ENCODE data around the gene PNRC2. TPM values are rescaled to one million over a fixed set of nuclear protein-coding genes. Genes with fewer than 3 reads are reported as not detected.
A peak's percentile ranks its signal among the peaks of the same experiment; 100 is the strongest.

PNRC2 gene
- total and polyA plus RNA-seq, 2 of the 13 experiments (the other 11 are each of a cell fraction or from before 2014, with no cell fraction given), result 74.9 to 97.5 TPM

- TF ChIP-seq ZNF3 (CRISPR knock-in tag; IDR thresholded peaks at IDR 0.05) (no peak), ZKSCAN8 (CRISPR knock-in tag; IDR thresholded peaks at IDR 0.05; ENCODE audit: borderline replicate concordance) (no peak), GATAD2A (CRISPR knock-in tag; IDR thresholded peaks at IDR 0.05) (peak; percentile 80), PCBP1 (IDR thresholded peaks at IDR 0.05; ENCODE audit: borderline replicate concordance, low read depth, low read length) (no peak), PAF1 (CRISPR knock-in tag; IDR thresholded peaks at IDR 0.05) (no peak), MEIS2 (CRISPR knock-in tag; IDR thresholded peaks at IDR 0.05) (no peak), ZNF232 (CRISPR knock-in tag; IDR thresholded peaks at IDR 0.05; ENCODE audit: borderline replicate concordance) (no peak), KMT2A (CRISPR knock-in tag; IDR thresholded peaks at IDR 0.05) (no peak), HOXA7 (CRISPR knock-in tag; IDR thresholded peaks at IDR 0.05) (no peak), ZNF7 (CRISPR knock-in tag; IDR thresholded peaks at IDR 0.05) (peak; percentile 95), PITX1 (CRISPR knock-in tag; IDR thresholded peaks at IDR 0.05) (peak; percentile 37; the same call in 1 of the 2 replicates), ZNF737 (CRISPR knock-in tag; IDR thresholded peaks at IDR 0.05; ENCODE audit: borderline replicate concordance) (no peak), PRMT3 (CRISPR knock-in tag; IDR thresholded peaks at IDR 0.05; ENCODE audit: borderline replicate concordance, low read depth) (no peak), NCOA1 (CRISPR knock-in tag; IDR thresholded peaks at IDR 0.05) (0 out of 2 replicates have a peak, but pooled peaks have one; percentile 30)
- TF ChIP-seq, protein P1, sequence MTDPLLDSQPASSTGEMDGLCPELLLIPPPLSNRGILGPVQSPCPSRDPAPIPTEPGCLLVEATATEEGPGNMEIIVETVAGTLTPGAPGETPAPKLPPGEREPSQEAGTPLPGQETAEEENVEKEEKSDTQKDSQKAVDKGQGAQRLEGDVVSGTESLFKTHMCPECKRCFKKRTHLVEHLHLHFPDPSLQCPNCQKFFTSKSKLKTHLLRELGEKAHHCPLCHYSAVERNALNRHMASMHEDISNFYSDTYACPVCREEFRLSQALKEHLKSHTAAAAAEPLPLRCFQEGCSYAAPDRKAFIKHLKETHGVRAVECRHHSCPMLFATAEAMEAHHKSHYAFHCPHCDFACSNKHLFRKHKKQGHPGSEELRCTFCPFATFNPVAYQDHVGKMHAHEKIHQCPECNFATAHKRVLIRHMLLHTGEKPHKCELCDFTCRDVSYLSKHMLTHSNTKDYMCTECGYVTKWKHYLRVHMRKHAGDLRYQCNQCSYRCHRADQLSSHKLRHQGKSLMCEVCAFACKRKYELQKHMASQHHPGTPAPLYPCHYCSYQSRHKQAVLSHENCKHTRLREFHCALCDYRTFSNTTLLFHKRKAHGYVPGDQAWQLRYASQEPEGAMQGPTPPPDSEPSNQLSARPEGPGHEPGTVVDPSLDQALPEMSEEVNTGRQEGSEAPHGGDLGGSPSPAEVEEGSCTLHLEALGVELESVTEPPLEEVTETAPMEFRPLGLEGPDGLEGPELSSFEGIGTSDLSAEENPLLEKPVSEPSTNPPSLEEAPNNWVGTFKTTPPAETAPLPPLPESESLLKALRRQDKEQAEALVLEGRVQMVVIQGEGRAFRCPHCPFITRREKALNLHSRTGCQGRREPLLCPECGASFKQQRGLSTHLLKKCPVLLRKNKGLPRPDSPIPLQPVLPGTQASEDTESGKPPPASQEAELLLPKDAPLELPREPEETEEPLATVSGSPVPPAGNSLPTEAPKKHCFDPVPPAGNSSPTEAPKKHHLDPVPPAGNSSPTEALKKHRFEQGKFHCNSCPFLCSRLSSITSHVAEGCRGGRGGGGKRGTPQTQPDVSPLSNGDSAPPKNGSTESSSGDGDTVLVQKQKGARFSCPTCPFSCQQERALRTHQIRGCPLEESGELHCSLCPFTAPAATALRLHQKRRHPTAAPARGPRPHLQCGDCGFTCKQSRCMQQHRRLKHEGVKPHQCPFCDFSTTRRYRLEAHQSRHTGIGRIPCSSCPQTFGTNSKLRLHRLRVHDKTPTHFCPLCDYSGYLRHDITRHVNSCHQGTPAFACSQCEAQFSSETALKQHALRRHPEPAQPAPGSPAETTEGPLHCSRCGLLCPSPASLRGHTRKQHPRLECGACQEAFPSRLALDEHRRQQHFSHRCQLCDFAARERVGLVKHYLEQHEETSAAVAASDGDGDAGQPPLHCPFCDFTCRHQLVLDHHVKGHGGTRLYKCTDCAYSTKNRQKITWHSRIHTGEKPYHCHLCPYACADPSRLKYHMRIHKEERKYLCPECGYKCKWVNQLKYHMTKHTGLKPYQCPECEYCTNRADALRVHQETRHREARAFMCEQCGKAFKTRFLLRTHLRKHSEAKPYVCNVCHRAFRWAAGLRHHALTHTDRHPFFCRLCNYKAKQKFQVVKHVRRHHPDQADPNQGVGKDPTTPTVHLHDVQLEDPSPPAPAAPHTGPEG (CRISPR knock-in tag; IDR thresholded peaks at IDR 0.05), result no peak
- TF ChIP-seq, protein P2, sequence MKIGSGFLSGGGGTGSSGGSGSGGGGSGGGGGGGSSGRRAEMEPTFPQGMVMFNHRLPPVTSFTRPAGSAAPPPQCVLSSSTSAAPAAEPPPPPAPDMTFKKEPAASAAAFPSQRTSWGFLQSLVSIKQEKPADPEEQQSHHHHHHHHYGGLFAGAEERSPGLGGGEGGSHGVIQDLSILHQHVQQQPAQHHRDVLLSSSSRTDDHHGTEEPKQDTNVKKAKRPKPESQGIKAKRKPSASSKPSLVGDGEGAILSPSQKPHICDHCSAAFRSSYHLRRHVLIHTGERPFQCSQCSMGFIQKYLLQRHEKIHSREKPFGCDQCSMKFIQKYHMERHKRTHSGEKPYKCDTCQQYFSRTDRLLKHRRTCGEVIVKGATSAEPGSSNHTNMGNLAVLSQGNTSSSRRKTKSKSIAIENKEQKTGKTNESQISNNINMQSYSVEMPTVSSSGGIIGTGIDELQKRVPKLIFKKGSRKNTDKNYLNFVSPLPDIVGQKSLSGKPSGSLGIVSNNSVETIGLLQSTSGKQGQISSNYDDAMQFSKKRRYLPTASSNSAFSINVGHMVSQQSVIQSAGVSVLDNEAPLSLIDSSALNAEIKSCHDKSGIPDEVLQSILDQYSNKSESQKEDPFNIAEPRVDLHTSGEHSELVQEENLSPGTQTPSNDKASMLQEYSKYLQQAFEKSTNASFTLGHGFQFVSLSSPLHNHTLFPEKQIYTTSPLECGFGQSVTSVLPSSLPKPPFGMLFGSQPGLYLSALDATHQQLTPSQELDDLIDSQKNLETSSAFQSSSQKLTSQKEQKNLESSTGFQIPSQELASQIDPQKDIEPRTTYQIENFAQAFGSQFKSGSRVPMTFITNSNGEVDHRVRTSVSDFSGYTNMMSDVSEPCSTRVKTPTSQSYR (CRISPR knock-in tag; IDR thresholded peaks at IDR 0.05; ENCODE audit: borderline replicate concordance), result no peak
- TF ChIP-seq, protein P3, sequence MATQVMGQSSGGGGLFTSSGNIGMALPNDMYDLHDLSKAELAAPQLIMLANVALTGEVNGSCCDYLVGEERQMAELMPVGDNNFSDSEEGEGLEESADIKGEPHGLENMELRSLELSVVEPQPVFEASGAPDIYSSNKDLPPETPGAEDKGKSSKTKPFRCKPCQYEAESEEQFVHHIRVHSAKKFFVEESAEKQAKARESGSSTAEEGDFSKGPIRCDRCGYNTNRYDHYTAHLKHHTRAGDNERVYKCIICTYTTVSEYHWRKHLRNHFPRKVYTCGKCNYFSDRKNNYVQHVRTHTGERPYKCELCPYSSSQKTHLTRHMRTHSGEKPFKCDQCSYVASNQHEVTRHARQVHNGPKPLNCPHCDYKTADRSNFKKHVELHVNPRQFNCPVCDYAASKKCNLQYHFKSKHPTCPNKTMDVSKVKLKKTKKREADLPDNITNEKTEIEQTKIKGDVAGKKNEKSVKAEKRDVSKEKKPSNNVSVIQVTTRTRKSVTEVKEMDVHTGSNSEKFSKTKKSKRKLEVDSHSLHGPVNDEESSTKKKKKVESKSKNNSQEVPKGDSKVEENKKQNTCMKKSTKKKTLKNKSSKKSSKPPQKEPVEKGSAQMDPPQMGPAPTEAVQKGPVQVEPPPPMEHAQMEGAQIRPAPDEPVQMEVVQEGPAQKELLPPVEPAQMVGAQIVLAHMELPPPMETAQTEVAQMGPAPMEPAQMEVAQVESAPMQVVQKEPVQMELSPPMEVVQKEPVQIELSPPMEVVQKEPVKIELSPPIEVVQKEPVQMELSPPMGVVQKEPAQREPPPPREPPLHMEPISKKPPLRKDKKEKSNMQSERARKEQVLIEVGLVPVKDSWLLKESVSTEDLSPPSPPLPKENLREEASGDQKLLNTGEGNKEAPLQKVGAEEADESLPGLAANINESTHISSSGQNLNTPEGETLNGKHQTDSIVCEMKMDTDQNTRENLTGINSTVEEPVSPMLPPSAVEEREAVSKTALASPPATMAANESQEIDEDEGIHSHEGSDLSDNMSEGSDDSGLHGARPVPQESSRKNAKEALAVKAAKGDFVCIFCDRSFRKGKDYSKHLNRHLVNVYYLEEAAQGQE (IDR thresholded peaks at IDR 0.05; ENCODE audit: borderline replicate concordance in 1 of 2, low read depth in 1 of 2, low read length in 2 of 2), result no peak
Observed at GRCh38 chr1:24003331-24003972, 43.8 kb downstream of the PNRC2 start (continued).
